ENCODE data around the gene XPNPEP2. TPM values are rescaled to one million over a fixed set of nuclear protein-coding genes. Genes with fewer than 3 reads are reported as not detected.

The XPNPEP2 gene
- total RNA-seq, 1 experiment from 2014 or later, result 0.11 TPM

DNA sequence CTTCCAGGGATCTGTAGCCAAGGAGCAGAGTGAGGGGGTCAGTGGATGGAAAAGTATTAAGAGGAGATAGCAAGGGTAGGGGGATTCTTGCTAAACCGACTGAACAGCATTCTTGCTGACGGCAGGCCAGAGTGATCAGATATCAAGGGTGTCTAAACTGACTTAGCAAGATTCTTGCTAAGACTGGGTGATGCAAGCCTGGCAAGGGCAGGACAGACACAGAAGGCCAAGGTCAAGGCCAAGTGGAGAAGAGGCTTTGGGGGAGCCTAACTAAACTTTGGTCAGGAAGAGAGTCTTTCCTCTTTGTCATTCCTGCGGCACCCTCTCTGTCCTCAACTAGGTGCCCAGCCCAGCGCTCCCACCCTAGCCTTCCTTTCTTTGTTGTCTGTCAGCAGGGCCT, 799 bp downstream of the XPNPEP2 start:
- CTCF ChIA-PET, result interaction anchor here (1.0 to 1.9 kb wide), 2 partner anchors 14 to 17 kb away, joined by 4 to 5 read pairs; no protein-coding TSS in a partner anchor
- ATAC-seq, result no peak

More for the DNA sequence above, 799 bp downstream of the XPNPEP2 start:
- Mint-ChIP-seq H3K27ac (no peak overlapping the region), H3K9me3 (no peaks in the 10 kb centered on the region), H3K4me1 (peaks cover 26% of the 10 kb centered on the region), H3K4me3 (no peak overlapping the region), H3K36me3 (no peaks in the 10 kb centered on the region), H3K27me3 (ENCODE audit: low read depth) (peaks cover 10% of the 10 kb centered on the region)
- DNase-seq (ENCODE audit: low spot score), result no peak
- TF ChIP-seq NR3C1 (CRISPR knock-in tag; conservative IDR thresholded peaks at IDR 0.05; ENCODE audit: low read depth) (no peak), ZNF219 (CRISPR knock-in tag; IDR thresholded peaks at IDR 0.05; ENCODE audit: borderline replicate concordance) (no peak), GTF2I (CRISPR knock-in tag; conservative IDR thresholded peaks at IDR 0.05) (no peak), STAT6 (CRISPR knock-in tag; conservative IDR thresholded peaks at IDR 0.05; ENCODE audit: low read depth) (no peak), ZMAT4 (CRISPR knock-in tag; IDR thresholded peaks at IDR 0.05) (no peak), ZBTB21 (CRISPR knock-in tag; IDR thresholded peaks at IDR 0.05; ENCODE audit: borderline replicate concordance) (no peak), TCF7 (CRISPR knock-in tag; IDR thresholded peaks at IDR 0.05; ENCODE audit: low read depth) (no peak), FOXK1 (CRISPR knock-in tag; IDR thresholded peaks at IDR 0.05) (no peak), ZNF423 (CRISPR knock-in tag; IDR thresholded peaks at IDR 0.05) (no peak), NR2C2 (CRISPR knock-in tag; IDR thresholded peaks at IDR 0.05) (no peak), TEAD1 (CRISPR knock-in tag; IDR thresholded peaks at IDR 0.05) (no peak), ATF1 (CRISPR knock-in tag; IDR thresholded peaks at IDR 0.05) (no peak), SMAD4 (CRISPR knock-in tag; IDR thresholded peaks at IDR 0.05) (no peak), ZNF263 (CRISPR knock-in tag; IDR thresholded peaks at IDR 0.05; ENCODE audit: low read depth) (no peak)
- TF ChIP-seq, protein P1, sequence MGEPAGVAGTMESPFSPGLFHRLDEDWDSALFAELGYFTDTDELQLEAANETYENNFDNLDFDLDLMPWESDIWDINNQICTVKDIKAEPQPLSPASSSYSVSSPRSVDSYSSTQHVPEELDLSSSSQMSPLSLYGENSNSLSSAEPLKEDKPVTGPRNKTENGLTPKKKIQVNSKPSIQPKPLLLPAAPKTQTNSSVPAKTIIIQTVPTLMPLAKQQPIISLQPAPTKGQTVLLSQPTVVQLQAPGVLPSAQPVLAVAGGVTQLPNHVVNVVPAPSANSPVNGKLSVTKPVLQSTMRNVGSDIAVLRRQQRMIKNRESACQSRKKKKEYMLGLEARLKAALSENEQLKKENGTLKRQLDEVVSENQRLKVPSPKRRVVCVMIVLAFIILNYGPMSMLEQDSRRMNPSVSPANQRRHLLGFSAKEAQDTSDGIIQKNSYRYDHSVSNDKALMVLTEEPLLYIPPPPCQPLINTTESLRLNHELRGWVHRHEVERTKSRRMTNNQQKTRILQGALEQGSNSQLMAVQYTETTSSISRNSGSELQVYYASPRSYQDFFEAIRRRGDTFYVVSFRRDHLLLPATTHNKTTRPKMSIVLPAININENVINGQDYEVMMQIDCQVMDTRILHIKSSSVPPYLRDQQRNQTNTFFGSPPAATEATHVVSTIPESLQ (CRISPR knock-in tag; IDR thresholded peaks at IDR 0.05), result no peak
- TF ChIP-seq, protein P2, sequence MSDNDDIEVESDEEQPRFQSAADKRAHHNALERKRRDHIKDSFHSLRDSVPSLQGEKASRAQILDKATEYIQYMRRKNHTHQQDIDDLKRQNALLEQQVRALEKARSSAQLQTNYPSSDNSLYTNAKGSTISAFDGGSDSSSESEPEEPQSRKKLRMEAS (CRISPR knock-in tag; IDR thresholded peaks at IDR 0.05), result no peak
- TF ChIP-seq, protein P3, sequence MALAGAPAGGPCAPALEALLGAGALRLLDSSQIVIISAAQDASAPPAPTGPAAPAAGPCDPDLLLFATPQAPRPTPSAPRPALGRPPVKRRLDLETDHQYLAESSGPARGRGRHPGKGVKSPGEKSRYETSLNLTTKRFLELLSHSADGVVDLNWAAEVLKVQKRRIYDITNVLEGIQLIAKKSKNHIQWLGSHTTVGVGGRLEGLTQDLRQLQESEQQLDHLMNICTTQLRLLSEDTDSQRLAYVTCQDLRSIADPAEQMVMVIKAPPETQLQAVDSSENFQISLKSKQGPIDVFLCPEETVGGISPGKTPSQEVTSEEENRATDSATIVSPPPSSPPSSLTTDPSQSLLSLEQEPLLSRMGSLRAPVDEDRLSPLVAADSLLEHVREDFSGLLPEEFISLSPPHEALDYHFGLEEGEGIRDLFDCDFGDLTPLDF (CRISPR knock-in tag; IDR thresholded peaks at IDR 0.05), result no peak
- TF ChIP-seq, protein P4, sequence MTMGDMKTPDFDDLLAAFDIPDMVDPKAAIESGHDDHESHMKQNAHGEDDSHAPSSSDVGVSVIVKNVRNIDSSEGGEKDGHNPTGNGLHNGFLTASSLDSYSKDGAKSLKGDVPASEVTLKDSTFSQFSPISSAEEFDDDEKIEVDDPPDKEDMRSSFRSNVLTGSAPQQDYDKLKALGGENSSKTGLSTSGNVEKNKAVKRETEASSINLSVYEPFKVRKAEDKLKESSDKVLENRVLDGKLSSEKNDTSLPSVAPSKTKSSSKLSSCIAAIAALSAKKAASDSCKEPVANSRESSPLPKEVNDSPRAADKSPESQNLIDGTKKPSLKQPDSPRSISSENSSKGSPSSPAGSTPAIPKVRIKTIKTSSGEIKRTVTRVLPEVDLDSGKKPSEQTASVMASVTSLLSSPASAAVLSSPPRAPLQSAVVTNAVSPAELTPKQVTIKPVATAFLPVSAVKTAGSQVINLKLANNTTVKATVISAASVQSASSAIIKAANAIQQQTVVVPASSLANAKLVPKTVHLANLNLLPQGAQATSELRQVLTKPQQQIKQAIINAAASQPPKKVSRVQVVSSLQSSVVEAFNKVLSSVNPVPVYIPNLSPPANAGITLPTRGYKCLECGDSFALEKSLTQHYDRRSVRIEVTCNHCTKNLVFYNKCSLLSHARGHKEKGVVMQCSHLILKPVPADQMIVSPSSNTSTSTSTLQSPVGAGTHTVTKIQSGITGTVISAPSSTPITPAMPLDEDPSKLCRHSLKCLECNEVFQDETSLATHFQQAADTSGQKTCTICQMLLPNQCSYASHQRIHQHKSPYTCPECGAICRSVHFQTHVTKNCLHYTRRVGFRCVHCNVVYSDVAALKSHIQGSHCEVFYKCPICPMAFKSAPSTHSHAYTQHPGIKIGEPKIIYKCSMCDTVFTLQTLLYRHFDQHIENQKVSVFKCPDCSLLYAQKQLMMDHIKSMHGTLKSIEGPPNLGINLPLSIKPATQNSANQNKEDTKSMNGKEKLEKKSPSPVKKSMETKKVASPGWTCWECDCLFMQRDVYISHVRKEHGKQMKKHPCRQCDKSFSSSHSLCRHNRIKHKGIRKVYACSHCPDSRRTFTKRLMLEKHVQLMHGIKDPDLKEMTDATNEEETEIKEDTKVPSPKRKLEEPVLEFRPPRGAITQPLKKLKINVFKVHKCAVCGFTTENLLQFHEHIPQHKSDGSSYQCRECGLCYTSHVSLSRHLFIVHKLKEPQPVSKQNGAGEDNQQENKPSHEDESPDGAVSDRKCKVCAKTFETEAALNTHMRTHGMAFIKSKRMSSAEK (CRISPR knock-in tag; IDR thresholded peaks at IDR 0.05; ENCODE audit: borderline replicate concordance), result no peak
- POLR2A ChIA-PET, result no interaction called here
